Osteoblast (primary cell): ENCODE results near the gene SHC2. TPM values are rescaled to one million over a fixed set of nuclear protein-coding genes. Genes with fewer than 3 reads are reported as not detected.
A peak's percentile ranks its signal among the peaks of the same experiment; 100 is the strongest.

Experiments
- DNase-seq: peaks from one replicate; pipeline ENCODE4 v3.0.0; 2011; ENCODE audit warnings: low spot score, mixed read lengths; ENCODE audit not compliant: insufficient read length; ENCODE audit errors: missing footprints
- H2AFZ ChIP-seq: 2 replicates; pipeline ENCODE4 v1.6.0; 2011; ENCODE audit warnings: mild to moderate bottlenecking, low read length
- H3K27ac ChIP-seq: 2 replicates; pipeline ENCODE4 v1.5.1; 2011; ENCODE audit warnings: mild to moderate bottlenecking, low read depth, low read length, moderate library complexity
- H3K27me3 ChIP-seq: 2 replicates; pipeline ENCODE4 v1.6.0; 2012; ENCODE audit warnings: mild to moderate bottlenecking, control low read depth, inconsistent platforms, low read length, moderate library complexity; ENCODE audit not compliant: insufficient read depth
- H3K36me3 ChIP-seq: 2 replicates; pipeline ENCODE4 v1.5.1; 2011; ENCODE audit warnings: mild to moderate bottlenecking, low read length, control low read depth, moderate library complexity; ENCODE audit not compliant: insufficient read depth
- H3K4me1 ChIP-seq: 2 replicates; pipeline ENCODE4 v1.5.1; 2011; ENCODE audit warnings: mild to moderate bottlenecking, low read length, control low read depth, moderate library complexity; ENCODE audit not compliant: insufficient read depth
- H3K4me2 ChIP-seq: 2 replicates; pipeline ENCODE4 v1.6.0; 2011; ENCODE audit warnings: mild to moderate bottlenecking, low read length; ENCODE audit not compliant: insufficient read depth
- H3K4me3 ChIP-seq: fragments of 200-600 bp; sonication (generic); 3 replicates; pipeline ENCODE4 v1.5.1; 2012; ENCODE audit warnings: mild to moderate bottlenecking, low read length, inconsistent platforms; ENCODE audit not compliant: insufficient read depth
- H3K79me2 ChIP-seq: 2 replicates; pipeline ENCODE4 v1.6.0; 2012; ENCODE audit warnings: mild to moderate bottlenecking, low read length, control low read depth, inconsistent platforms; ENCODE audit not compliant: insufficient read depth
- H3K9me3 ChIP-seq: 2 replicates; pipeline ENCODE4 v1.5.1; 2011; ENCODE audit warnings: low read depth, low read length, control low read depth
- H4K20me1 ChIP-seq: 2 replicates; pipeline ENCODE4 v1.6.0; 2012; ENCODE audit warnings: mild to moderate bottlenecking, low read length, control low read depth; ENCODE audit not compliant: insufficient read depth
- CTCF ChIP-seq: IDR thresholded peaks from 2 replicates; pipeline ENCODE4 v1.5.1; 2011; ENCODE audit warnings: mild to moderate bottlenecking, low read depth, low read length, moderate library complexity; ENCODE audit errors: extremely low read depth
- total RNA-seq: library from RNA; depleted of rRNA; stranded (reverse); fragments of >200 nt; gene quantifications from 2 replicates; pipeline ENCODE4 v1.2.3, GENCODE V29; 2012

SHC2 gene
- total RNA-seq, 1 donor, result 0.36 TPM

- Histone ChIP-seq H2AFZ (no peak overlapping the region), H3K79me2 (no peaks in the 10 kb centered on the region), H3K36me3 (no peaks in the 10 kb centered on the region), H3K9me3 (no peaks in the 10 kb centered on the region), H3K27ac (no peak overlapping the region), H3K27me3 (peaks cover 5% of the 10 kb centered on the region), H4K20me1 (no peaks in the 10 kb centered on the region), H3K4me2 (no peak overlapping the region), H3K4me3 (no peak overlapping the region), H3K4me1 (no peaks in the 10 kb centered on the region)
- DNase-seq, result peak; percentile 62
- TF ChIP-seq CTCF, result no peak
These were observed 44.4 kb downstream of the SHC2 start for GRCh38 chr19:416416-416815.

GRCh38 chr19:415292-415691 is 45.5 kb downstream of the SHC2 start:
- no peaks in the 10 kb centered on the region for H3K36me3 ChIP-seq
- H3K9me3 ChIP-seq, result no peaks in the 10 kb centered on the region
- TF ChIP-seq CTCF, result no peak
- H3K4me2 ChIP-seq, result no peak overlapping the region
- H3K27me3 ChIP-seq, result peaks cover 9% of the 10 kb centered on the region
- H3K4me3 ChIP-seq, result no peak overlapping the region
- no peak overlapping the region for H3K27ac ChIP-seq
- H2AFZ ChIP-seq, result no peak overlapping the region
- no peak for DNase-seq
- no peaks in the 10 kb centered on the region for H4K20me1 ChIP-seq
- H3K79me2 ChIP-seq, result no peaks in the 10 kb centered on the region
- no peaks in the 10 kb centered on the region for H3K4me1 ChIP-seq

GRCh38 chr19:413756-414420 is 46.9 kb downstream of the SHC2 start:
- no peak overlapping the region for H3K4me3 ChIP-seq
- H3K79me2 ChIP-seq, result no peaks in the 10 kb centered on the region
- TF ChIP-seq CTCF, result no peak
- H4K20me1 ChIP-seq, result no peaks in the 10 kb centered on the region
- DNase-seq, result peak; percentile 76
- H3K27ac ChIP-seq, result no peak overlapping the region
- no peak overlapping the region for H3K4me2 ChIP-seq
- peaks cover 21% of the 10 kb centered on the region for H3K27me3 ChIP-seq
- no peaks in the 10 kb centered on the region for H3K36me3 ChIP-seq
- H3K4me1 ChIP-seq, result no peaks in the 10 kb centered on the region
- no peaks in the 10 kb centered on the region for H3K9me3 ChIP-seq
- no peak overlapping the region for H2AFZ ChIP-seq

GRCh38 chr19:412356-413355 is 48.2 kb downstream of the SHC2 start:
- no peak for TF ChIP-seq CTCF
- Histone ChIP-seq H3K36me3 (no peaks in the 10 kb centered on the region), H3K4me2 (no peak overlapping the region), H4K20me1 (no peaks in the 10 kb centered on the region), H3K9me3 (no peaks in the 10 kb centered on the region), H3K27ac (no peak overlapping the region), H3K27me3 (peaks cover 32% of the 10 kb centered on the region), H3K4me1 (no peaks in the 10 kb centered on the region), H3K79me2 (no peaks in the 10 kb centered on the region), H3K4me3 (no peak overlapping the region), H2AFZ (no peak overlapping the region)
- DNase-seq, result peak; percentile 95
